GM06990 (cell line): ENCODE measurements around the gene MPV17L2.

Source experiments
- DNase-seq: peaks from one replicate; pipeline ENCODE4 v3.0.0-alpha.2; 2011; ENCODE audit not compliant: insufficient read length; ENCODE audit errors: extremely low read depth
- H3K27me3 ChIP-seq: replicated peaks from 2 replicates; pipeline ENCODE4 v1.6.0; 2011; ENCODE audit warnings: low read length; ENCODE audit not compliant: control insufficient read depth, insufficient read depth
- H3K36me3 ChIP-seq: 2 replicates; pipeline ENCODE4 v1.5.1; 2011; ENCODE audit warnings: low read length; ENCODE audit not compliant: control insufficient read depth, insufficient read depth
- H3K4me3 ChIP-seq: replicated peaks from 2 replicates; pipeline ENCODE4 v1.5.1; 2011; ENCODE audit warnings: low read depth, mild to moderate bottlenecking, control low read depth, low read length
- CTCF ChIP-seq: IDR thresholded peaks from 2 replicates; pipeline ENCODE4 v1.5.1; 2011; ENCODE audit warnings: low read length, control low read depth, mild to moderate bottlenecking, inconsistent platforms; ENCODE audit not compliant: insufficient read depth, poor library complexity, severe bottlenecking

The MPV17L2 gene

GRCh38 chr19:18224525-18225354, 31.7 kb downstream of the MPV17L2 start:
- Histone ChIP-seq H3K36me3 (no peaks in the 10 kb centered on the region), H3K27me3 (no peaks in the 10 kb centered on the region; the same call in 1 of the 2 replicates), H3K4me3 (peak overlapping the region; percentile 58)
- DNase-seq, result peak; percentile 96
- TF ChIP-seq CTCF, result no peak

- Histone ChIP-seq H3K36me3 (no peaks in the 10 kb centered on the region), H3K4me3 (no peak overlapping the region; the same call in none of the 2 replicates), H3K27me3 (no peaks in the 10 kb centered on the region; the same call in 1 of the 2 replicates)
- DNase-seq, result no peak
- TF ChIP-seq CTCF, result no peak
Measured at GRCh38 chr19:18225355-18225701, 32.3 kb downstream of the MPV17L2 start.

- H3K27me3 ChIP-seq, result no peaks in the 10 kb centered on the region; the same call in none of the 2 replicates
- H3K36me3 ChIP-seq, result no peaks in the 10 kb centered on the region
- peak; percentile 50 for DNase-seq
- no peak within 1 kb of the TSS; the same call in none of the 2 replicates for H3K4me3 ChIP-seq
- TF ChIP-seq CTCF, result no peak
Measured at GRCh38 chr19:18225702-18226468, 32.9 kb downstream of the MPV17L2 start, which contains the start of gene PDE4C. TSS of gene PDE4C (minus strand) at chr19:18226438. CDS start at chr19:18226415, 23 bp downstream.

- no peak for TF ChIP-seq CTCF
- Histone ChIP-seq H3K36me3 (no peaks in the 10 kb centered on the region), H3K4me3 (no peak overlapping the region), H3K27me3 (no peaks in the 10 kb centered on the region; the same call in none of the 2 replicates)
- DNase-seq, result peak; percentile 46
Measured at GRCh38 chr19:18226956-18227780, 34.1 kb downstream of the MPV17L2 start.

- no peaks in the 10 kb centered on the region for H3K36me3 ChIP-seq
- no peaks in the 10 kb centered on the region; the same call in none of the 2 replicates for H3K27me3 ChIP-seq
- TF ChIP-seq CTCF, result no peak
- no peak for DNase-seq
- H3K4me3 ChIP-seq, result no peak overlapping the region
Measured at GRCh38 chr19:18227781-18228271, 34.8 kb downstream of the MPV17L2 start.
